Activated naive CD4-positive, alpha-beta T cell treated with anti-CD3 and anti-CD28 coated beads, Interleukin-2, amount 50 U/mL, for 24 hours (primary cell): Measurements from ENCODE around the gene ILDR1.

Experiments used
- H3K27ac Mint-ChIP-seq: one replicate; pipeline ENCODE4 v1.8.0; 2021; ENCODE audit warnings: mild to moderate bottlenecking, mixed read lengths
- H3K27me3 Mint-ChIP-seq: one replicate; pipeline ENCODE4 v1.8.0; 2021; ENCODE audit warnings: mixed read lengths
- H3K36me3 Mint-ChIP-seq: one replicate; pipeline ENCODE4 v1.8.0; 2021; ENCODE audit warnings: mixed read lengths
- H3K4me1 Mint-ChIP-seq: one replicate; pipeline ENCODE4 v1.8.0; 2021; ENCODE audit warnings: mixed read lengths
- H3K4me3 Mint-ChIP-seq: one replicate; pipeline ENCODE4 v1.8.0; 2021; ENCODE audit warnings: mild to moderate bottlenecking, mixed read lengths
- H3K9me3 Mint-ChIP-seq: one replicate; pipeline ENCODE4 v1.8.0; 2021; ENCODE audit warnings: mixed read lengths

ILDR1 gene

DNA sequence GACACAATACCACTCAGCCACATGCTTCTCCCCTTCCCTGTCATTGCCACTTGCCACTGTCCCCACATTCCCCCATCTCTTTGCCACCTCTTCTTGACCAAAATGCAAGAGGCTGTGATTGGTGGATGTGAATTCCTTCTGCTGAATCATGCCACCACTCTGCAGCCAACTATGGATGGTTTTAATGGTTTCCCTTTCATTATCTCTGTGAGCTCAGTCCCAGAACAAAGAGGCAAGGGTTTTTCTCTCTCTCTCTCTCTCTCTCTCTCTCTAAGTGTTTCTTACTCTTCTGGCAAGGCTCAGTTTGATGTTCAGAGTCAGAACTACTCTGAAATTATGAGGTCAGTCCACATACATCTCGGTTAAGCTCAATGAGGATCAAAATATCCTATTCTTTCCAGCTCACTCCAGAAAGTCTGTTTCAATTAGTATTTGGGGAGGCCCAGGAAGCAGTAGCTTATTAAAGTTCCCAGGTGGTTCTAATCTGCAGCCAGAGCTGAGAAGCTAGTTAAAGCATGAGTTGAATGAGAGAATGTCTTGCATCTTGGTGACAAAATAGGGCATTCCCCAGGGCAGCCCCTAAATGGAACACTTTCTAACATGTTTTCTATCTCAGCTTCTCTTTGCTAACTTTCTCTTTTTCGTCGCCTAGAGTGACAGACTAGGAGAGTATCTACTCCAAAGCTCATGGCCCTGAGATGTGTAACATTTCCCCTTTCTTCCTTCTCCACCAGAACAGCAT is 8.5 kb upstream of the ILDR1 start:
- peaks cover 10% of the 10 kb centered on the region for H3K27me3 Mint-ChIP-seq
- no peak overlapping the region for H3K27ac Mint-ChIP-seq
- no peaks in the 10 kb centered on the region for H3K4me1 Mint-ChIP-seq
- H3K4me3 Mint-ChIP-seq, result no peak overlapping the region
- peaks cover 2% of the 10 kb centered on the region for H3K36me3 Mint-ChIP-seq
- peaks cover 3% of the 10 kb centered on the region for H3K9me3 Mint-ChIP-seq

DNA sequence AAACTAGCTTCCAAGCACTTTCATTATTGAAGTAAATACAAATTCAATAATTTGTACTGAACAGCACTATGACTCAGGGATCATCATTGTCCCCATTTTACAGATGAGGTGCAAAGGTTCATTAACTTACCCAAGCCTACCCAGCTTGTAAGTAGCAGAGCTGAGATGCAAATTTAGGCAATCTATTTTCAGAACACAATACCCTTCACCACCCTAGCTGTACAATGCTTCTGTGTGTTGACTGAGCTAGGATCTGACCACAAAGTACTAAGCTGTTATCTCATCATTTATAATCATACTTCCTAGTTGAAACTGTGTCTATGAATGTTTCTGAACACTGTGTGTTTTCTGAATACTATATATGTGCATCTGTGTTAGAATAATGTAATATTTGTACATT is 3.2 kb upstream of the ILDR1 start:
- no peak overlapping the region for H3K4me3 Mint-ChIP-seq
- peaks cover 26% of the 10 kb centered on the region for H3K27me3 Mint-ChIP-seq
- no peaks in the 10 kb centered on the region for H3K9me3 Mint-ChIP-seq
- H3K4me1 Mint-ChIP-seq, result peaks cover 8% of the 10 kb centered on the region
- no peaks in the 10 kb centered on the region for H3K36me3 Mint-ChIP-seq
- H3K27ac Mint-ChIP-seq, result no peak overlapping the region

DNA sequence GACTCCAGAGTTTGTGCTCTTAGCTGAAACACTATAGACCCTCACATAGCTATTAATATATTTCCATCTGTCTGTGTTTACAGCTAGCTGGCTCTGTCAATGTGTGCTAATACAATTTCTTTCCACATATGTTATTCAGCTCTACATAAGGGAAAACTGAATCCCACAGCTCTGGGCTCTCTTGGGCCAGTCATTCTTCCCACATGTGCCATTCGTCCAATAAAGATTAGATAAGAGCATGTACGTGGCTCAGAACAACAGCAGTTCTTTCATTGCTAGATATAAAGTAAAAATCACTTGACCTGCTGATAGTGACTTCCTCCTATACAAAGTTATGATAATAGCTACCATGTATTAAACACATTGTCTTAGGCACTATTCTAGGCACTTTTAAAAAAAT is 2.8 kb upstream of the ILDR1 start:
- H3K4me3 Mint-ChIP-seq, result no peak overlapping the region
- H3K27ac Mint-ChIP-seq, result no peak overlapping the region

DNA sequence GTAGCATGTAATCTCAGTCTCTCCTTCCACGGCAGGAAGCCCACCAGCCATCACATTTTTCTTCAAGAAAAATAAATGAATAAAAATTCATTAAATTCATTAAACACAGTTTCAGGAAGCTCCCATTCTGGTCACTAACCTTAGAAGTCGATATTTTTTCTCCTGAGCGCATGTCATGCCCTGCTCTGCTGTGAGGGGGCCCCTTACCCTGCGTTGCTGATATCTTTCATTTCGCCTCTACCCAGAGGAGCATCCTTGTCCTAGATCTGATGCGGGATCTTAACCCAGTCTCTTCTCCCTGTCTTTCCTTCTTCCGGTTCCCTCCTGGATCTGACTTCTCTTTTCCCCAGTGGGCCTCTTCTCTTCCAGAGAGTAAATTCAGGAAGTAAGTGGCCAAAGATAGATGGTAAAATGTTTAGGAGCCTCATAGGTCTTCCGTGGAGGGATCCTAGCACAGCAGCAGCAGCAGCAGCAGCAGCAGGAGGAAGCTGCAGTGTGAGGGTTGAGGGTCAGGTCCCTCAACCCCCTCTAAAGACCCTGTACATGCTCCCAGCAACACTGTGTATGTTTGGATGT is 1.4 kb upstream of the ILDR1 start:
- no peak overlapping the region for H3K4me3 Mint-ChIP-seq
- peaks cover 31% of the 10 kb centered on the region for H3K27me3 Mint-ChIP-seq
- H3K36me3 Mint-ChIP-seq, result no peaks in the 10 kb centered on the region
- H3K27ac Mint-ChIP-seq, result no peak overlapping the region
- H3K9me3 Mint-ChIP-seq, result no peaks in the 10 kb centered on the region
- H3K4me1 Mint-ChIP-seq, result peaks cover 8% of the 10 kb centered on the region

More for the DNA sequence above, 2.8 kb upstream of the ILDR1 start:
- Mint-ChIP-seq H3K36me3 (no peaks in the 10 kb centered on the region), H3K9me3 (no peaks in the 10 kb centered on the region), H3K27me3 (peaks cover 29% of the 10 kb centered on the region), H3K4me1 (peaks cover 8% of the 10 kb centered on the region)

DNA sequence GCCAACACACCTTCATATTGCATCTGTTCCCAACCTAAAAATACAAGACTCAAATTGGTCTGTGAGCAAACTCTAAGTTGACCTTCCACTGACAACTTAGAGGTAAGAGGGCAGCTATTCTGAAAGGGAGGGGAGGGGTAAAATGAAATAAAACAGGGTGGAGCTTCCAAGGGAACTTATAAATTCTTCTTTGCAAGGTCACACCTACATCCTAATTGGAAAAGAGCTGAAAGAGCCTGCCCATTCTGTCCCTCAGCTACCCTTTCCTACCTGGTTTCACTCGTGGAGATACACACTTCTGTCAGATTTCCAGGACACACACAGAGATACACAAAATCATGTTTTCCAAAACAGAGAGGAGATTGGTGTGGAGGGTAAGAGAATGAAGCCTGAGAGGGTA is 1.0 kb downstream of the ILDR1 start:
- peaks cover 36% of the 10 kb centered on the region for H3K27me3 Mint-ChIP-seq
- no peaks in the 10 kb centered on the region for H3K9me3 Mint-ChIP-seq
- no peak overlapping the region for H3K4me3 Mint-ChIP-seq
- H3K4me1 Mint-ChIP-seq, result peaks cover 8% of the 10 kb centered on the region
- H3K36me3 Mint-ChIP-seq, result no peaks in the 10 kb centered on the region
- no peak overlapping the region for H3K27ac Mint-ChIP-seq

DNA sequence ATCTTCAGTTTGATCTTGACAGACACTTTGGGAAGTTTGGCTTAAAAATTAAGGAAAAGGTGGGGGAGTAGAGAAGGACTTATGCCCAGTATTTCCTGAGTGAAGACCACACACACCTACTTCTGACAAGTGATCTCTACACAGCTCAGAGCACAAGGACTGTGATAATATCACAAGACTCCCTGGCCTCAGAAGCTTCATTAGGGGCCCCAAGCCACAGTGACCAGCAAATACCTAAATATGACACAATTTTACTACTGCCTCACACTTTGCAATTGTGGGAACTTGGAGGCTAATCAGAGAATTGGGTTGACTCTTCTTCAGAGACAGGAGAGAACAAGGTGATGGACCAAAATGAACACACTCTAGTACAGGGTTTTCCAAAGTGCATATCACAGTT is 2.6 kb downstream of the ILDR1 start:
- H3K27ac Mint-ChIP-seq, result no peak overlapping the region
- no peaks in the 10 kb centered on the region for H3K9me3 Mint-ChIP-seq
- peaks cover 39% of the 10 kb centered on the region for H3K27me3 Mint-ChIP-seq

DNA sequence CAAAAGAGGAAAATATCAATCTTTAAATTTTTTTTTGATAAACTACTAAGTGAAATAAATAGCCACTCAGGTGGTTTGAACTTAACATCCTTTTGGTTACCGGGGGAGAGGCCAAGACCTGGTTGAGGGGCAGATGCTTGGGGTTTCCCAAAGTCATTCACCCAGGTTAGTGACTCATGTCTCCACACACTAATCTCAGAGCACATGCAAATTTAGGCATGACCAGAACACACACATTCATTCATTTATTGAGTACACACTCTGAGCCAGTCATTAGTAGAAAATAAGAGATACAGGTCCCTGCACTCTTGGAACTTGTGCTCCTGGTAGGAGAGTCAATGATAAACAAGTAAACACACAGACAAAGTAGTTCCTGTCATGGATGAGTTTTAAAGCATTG is 7.3 kb downstream of the ILDR1 start:
- Mint-ChIP-seq H3K27ac (no peak overlapping the region), H3K4me3 (no peak overlapping the region), H3K27me3 (peaks cover 15% of the 10 kb centered on the region), H3K4me1 (no peaks in the 10 kb centered on the region), H3K9me3 (no peaks in the 10 kb centered on the region), H3K36me3 (no peaks in the 10 kb centered on the region)

More for the DNA sequence above, 2.6 kb downstream of the ILDR1 start:
- Mint-ChIP-seq H3K4me3 (no peak overlapping the region), H3K4me1 (peaks cover 8% of the 10 kb centered on the region), H3K36me3 (no peaks in the 10 kb centered on the region)

DNA sequence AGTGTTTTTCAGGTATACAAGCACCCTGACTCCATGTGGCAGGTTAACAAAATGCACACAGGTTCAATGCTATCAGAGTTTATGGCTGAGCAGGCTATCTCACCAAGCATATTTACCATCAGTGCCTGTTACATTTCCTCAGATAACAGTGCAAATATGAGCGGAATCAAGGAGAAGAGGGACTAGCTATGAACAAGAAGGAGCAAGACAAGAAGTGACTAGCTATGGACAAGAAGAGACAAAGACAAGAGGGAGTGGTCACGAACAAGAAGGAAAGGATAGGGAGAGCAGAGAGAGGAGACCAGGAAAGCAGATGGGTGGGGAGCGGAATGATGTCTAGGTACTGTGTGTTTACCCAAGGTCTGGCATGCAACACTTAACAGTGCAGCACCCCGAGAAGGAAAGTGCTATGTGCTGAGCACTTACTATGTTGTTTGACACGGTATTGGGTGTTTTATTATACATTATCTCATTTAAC is 8.6 kb downstream of the ILDR1 start:
- Mint-ChIP-seq H3K4me3 (no peak overlapping the region), H3K27me3 (peaks cover 14% of the 10 kb centered on the region), H3K36me3 (no peaks in the 10 kb centered on the region), H3K27ac (no peak overlapping the region), H3K4me1 (no peaks in the 10 kb centered on the region), H3K9me3 (no peaks in the 10 kb centered on the region)

DNA sequence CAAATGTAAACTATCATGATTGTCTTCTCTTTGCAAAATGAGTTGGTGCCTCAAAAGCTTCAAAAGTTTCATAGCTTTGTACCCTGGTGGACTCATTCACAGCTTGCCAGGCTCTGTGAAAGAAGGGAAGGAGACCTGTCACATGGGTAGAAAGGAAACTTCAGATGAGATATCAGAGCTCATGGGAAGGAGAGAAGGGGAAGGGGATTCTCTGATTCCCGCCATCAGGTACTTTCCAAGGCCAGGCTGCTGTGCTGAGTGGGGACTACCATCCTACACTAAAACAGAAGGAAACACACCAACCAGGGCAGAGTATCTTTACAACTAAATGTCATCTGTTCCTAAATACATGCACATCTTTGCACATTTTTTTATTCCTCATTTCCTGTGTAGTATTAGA is 9.2 kb downstream of the ILDR1 start:
- Mint-ChIP-seq H3K27me3 (peaks cover 10% of the 10 kb centered on the region), H3K9me3 (no peaks in the 10 kb centered on the region), H3K36me3 (no peaks in the 10 kb centered on the region), H3K4me3 (no peak overlapping the region), H3K4me1 (no peaks in the 10 kb centered on the region), H3K27ac (no peak overlapping the region)

DNA sequence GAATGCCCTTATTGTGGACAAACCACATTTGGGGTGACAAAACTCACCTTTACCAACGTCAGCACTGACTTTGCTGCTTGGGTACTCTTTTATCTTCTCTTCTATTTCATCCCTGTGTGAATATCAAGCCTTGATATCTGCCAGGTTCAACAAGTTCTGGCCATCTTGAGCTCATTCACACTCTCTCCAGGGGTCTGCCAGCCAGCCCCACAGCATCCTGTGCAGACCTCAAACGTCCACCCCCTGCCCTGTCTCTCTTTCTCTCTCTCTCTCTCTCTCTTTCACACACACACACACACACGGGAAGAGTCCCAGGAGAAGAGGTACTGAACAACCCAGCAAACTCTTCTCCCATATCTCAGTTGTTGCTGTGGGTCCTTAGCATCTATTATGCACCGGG is 10.7 kb downstream of the ILDR1 start:
- Mint-ChIP-seq H3K4me1 (no peaks in the 10 kb centered on the region), H3K4me3 (no peak overlapping the region), H3K36me3 (no peaks in the 10 kb centered on the region), H3K27me3 (peaks cover 8% of the 10 kb centered on the region), H3K9me3 (no peaks in the 10 kb centered on the region), H3K27ac (no peak overlapping the region)

DNA sequence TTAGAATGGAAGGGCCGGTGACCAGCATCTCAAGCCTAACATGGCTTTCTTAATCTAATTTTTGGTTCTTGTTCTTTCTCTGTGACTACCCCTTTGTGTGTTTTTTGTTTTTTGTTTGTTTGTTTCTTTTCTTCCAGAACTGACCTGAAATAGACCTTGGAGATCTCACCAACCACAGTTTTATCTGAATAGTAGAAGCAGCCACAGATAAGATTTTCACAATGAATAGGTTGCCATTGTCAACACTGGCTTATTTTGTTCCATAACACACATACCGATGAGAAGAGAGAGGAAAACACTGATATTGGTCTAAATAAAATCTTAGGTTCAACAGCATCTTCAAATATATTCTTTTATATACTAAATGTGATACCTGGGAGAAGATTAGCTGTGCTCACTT is 11.5 kb downstream of the ILDR1 start:
- Mint-ChIP-seq H3K9me3 (no peaks in the 10 kb centered on the region), H3K4me1 (no peaks in the 10 kb centered on the region), H3K36me3 (no peaks in the 10 kb centered on the region), H3K27ac (no peak overlapping the region), H3K4me3 (no peak overlapping the region), H3K27me3 (peaks cover 6% of the 10 kb centered on the region)

DNA sequence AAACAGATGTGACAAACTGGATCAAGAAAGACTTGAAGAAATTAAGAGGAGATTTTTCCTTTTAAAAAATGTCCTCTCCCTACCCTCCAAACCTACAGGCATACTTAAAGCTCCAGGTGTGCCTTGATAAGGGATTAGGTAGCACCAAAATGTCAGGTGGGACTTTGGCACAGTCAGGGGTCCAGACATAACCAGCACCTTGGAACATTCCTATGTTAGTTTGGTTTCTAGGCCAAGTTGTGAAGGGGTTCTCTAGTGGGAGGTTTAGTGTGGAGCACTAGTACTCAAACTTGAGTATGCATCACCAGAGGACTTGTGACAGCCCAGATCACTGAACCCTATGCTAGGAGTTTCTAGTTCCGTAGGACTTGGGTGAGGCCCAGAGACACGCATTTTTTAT is 13.9 kb downstream of the ILDR1 start:
- Mint-ChIP-seq H3K4me3 (no peak overlapping the region), H3K9me3 (no peaks in the 10 kb centered on the region)

DNA sequence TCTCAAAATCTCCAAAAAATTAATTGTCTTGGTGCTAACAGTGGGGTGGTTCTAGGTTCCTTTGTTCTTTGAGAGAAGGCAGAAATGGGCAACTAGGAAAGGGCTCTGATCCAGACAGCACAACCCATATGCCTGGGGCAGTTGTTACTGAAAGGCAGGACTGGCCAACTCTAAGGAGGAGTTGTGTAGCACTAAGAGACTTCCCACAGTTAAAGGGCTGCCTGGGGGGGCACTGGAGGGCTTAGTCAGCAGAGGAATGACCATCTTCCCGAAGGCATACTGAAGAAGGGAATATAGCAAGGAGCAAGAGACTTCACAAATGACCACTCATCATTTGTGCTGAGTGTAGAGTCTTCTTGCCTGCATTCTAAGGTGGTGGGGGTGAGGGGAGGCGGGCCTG is 15.8 kb downstream of the ILDR1 start:
- no peak overlapping the region for H3K4me3 Mint-ChIP-seq
- no peaks in the 10 kb centered on the region for H3K9me3 Mint-ChIP-seq
- no peak overlapping the region for H3K27ac Mint-ChIP-seq
- no peaks in the 10 kb centered on the region for H3K36me3 Mint-ChIP-seq
- peaks cover 8% of the 10 kb centered on the region for H3K27me3 Mint-ChIP-seq
- no peaks in the 10 kb centered on the region for H3K4me1 Mint-ChIP-seq

More for the DNA sequence above, 13.9 kb downstream of the ILDR1 start:
- H3K36me3 Mint-ChIP-seq, result no peaks in the 10 kb centered on the region
- H3K4me1 Mint-ChIP-seq, result no peaks in the 10 kb centered on the region
- no peak overlapping the region for H3K27ac Mint-ChIP-seq
- peaks cover 8% of the 10 kb centered on the region for H3K27me3 Mint-ChIP-seq

DNA sequence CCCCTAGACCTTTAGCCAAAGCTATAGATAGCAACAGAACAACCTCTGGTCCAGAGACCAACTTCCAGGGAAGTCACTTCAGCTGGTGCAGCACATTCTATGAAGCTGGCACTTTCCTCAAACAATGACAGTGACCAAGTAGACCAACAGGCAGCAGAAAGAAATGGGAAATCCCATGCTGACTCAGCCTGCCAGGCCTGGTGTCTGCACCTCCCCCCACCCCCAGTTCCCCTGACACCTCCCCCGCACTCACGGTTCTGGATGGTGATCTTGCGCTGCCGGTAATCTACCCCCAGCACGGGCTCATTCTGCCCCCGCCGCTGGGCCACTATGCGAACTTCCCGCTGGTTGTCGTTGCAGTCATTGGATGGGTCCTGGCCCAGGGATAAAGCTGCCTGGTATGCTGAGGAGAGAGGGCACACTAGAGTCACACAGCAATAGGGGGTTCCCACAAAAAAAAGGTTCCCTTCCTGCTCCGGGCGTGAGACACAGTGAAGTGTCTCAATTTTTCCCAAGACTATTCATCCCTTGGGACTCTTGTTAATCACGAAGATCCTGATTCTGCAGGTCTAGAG is 17.0 kb downstream of the ILDR1 start:
- H3K4me1 Mint-ChIP-seq, result no peaks in the 10 kb centered on the region
- peaks cover 8% of the 10 kb centered on the region for H3K27me3 Mint-ChIP-seq
- H3K36me3 Mint-ChIP-seq, result no peaks in the 10 kb centered on the region
- H3K4me3 Mint-ChIP-seq, result no peak overlapping the region
- H3K27ac Mint-ChIP-seq, result no peak overlapping the region
- H3K9me3 Mint-ChIP-seq, result no peaks in the 10 kb centered on the region

DNA sequence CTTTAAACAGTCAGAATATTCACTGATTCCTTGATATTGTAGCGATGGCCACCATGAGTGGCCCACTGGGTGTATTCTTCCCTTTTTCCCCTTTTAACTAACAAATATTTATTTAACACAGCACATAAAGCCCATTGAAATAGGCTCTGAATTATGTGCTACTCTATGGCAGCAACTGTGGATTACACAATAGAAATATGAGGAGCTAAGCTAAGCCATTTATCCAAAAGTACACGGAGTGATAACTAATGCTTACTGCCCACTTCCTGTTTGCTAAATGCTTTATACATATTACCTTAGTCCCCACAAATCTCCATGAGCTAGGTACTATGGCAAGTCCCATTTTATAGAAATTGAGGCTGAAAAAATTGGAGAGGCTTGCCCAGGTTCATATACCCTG is 17.9 kb downstream of the ILDR1 start:
- Mint-ChIP-seq H3K4me1 (no peaks in the 10 kb centered on the region), H3K27me3 (peaks cover 4% of the 10 kb centered on the region), H3K27ac (no peak overlapping the region), H3K36me3 (no peaks in the 10 kb centered on the region), H3K9me3 (no peaks in the 10 kb centered on the region), H3K4me3 (no peak overlapping the region)

DNA sequence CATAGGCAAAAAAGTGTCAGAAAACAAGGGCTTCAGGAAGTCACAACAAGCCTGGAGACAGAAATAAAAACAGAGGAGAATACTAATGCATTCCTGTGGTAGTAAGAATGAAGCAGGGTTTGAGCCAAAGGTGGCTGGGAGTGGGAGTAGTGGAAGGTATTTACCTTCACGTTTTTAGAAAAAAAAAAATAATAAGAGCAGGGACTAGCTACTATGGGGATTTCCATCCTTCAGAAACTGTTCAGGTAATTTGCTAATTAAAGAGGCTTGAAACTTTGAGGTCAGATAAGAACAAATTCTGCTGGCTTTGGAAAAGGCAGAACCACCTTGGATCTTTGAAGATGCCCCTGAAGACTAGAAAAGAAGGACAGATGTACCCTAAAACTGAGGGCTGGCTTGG is 18.4 kb downstream of the ILDR1 start:
- Mint-ChIP-seq H3K27me3 (peaks cover 4% of the 10 kb centered on the region), H3K36me3 (no peaks in the 10 kb centered on the region), H3K4me1 (no peaks in the 10 kb centered on the region), H3K9me3 (no peaks in the 10 kb centered on the region), H3K4me3 (no peak overlapping the region), H3K27ac (no peak overlapping the region)
